Cardiac septum (tissue), 1 donor: ENCODE data around the gene KCNC3. TPM values are rescaled to one million over a fixed set of nuclear protein-coding genes. Genes with fewer than 3 reads are reported as not detected.

Experiments
- total RNA-seq: library from RNA; stranded (reverse); fragmentation: NEBNext Ultra II Directional; extraction: Animal tissue kit (Norgen Biotek cat#: 25700); gene quantifications from one replicate; pipeline ENCODE4 v1.2.1, GENCODE V29; 2021
- donor health status: DM: no; HTN: no; CAD: no.

The KCNC3 gene
- total RNA-seq, 1 donor from 2014 or later = 3.8 TPM

Other genes with a start within 250 kb of the KCNC3 start
- gene IZUMO2, start 166.1 kb downstream of the KCNC3 start, total RNA-seq = not detected
- gene MYH14, start 125.8 kb downstream of the KCNC3 start, total RNA-seq = 85.4 TPM
- gene NAPSA, start 36.3 kb upstream of the KCNC3 start, total RNA-seq = 0.24 TPM
- 86.3 TPM for gene NR1H2, start 47.1 kb upstream of the KCNC3 start, total RNA-seq
- 8.0 TPM for gene POLD1, start 55.0 kb upstream of the KCNC3 start, total RNA-seq
- gene SPIB, start 89.6 kb upstream of the KCNC3 start, total RNA-seq = not detected
- not detected for gene MYBPC2, start 103.5 kb upstream of the KCNC3 start, total RNA-seq
- gene EMC10, start 147.1 kb upstream of the KCNC3 start, total RNA-seq = 106 TPM
- 1.1 TPM for gene GARIN5A, start 147.5 kb upstream of the KCNC3 start, total RNA-seq
- 36.1 TPM for gene JOSD2, start 181.8 kb upstream of the KCNC3 start, total RNA-seq
- not detected for gene ASPDH, start 184.5 kb upstream of the KCNC3 start, total RNA-seq
- 0.81 TPM for gene LRRC4B, start 239.1 kb upstream of the KCNC3 start, total RNA-seq